HEK293T (cell line): ENCODE data around the gene NFIA.
A peak's percentile ranks its signal among the peaks of the same experiment; 100 is the strongest.

Experiments
- CTCF ChIA-PET: fragments of 350-600 bp; formaldehyde crosslinking; extraction: SDS; loops from one replicate; lab custom pipeline; 2021; ENCODE audit warnings: antibody characterized with exemption, inconsistent platforms; lab: Yijun Ruan, JAX
- POLR2A ChIA-PET: fragments of 350-600 bp; formaldehyde crosslinking; extraction: SDS; loops from one replicate; lab custom pipeline; 2020; ENCODE audit warnings: antibody characterized with exemption, inconsistent platforms; lab: Yijun Ruan, JAX
- DNase-seq: peaks from one replicate; pipeline ENCODE4 v3.0.0; 2012; ENCODE audit warnings: mixed read lengths; ENCODE audit errors: extremely low spot score
- ARNT ChIP-seq: fragments of 450-650 bp; IDR thresholded peaks from 2 replicates; pipeline ENCODE4 v1.6.1; 2017; ENCODE audit warnings: mild to moderate bottlenecking
- BHLHE40 ChIP-seq: fragments of 450-650 bp; IDR thresholded peaks from 2 replicates; pipeline ENCODE4 v1.6.1; 2016; ENCODE audit warnings: mild to moderate bottlenecking, moderate library complexity, borderline replicate concordance
- CTBP1 ChIP-seq: fragments of 450-650 bp; IDR thresholded peaks from 2 replicates; pipeline ENCODE4 v1.6.1; 2016; ENCODE audit warnings: borderline replicate concordance
- ELF4 ChIP-seq: fragments of 450-650 bp; IDR thresholded peaks from 2 replicates; pipeline ENCODE4 v1.6.1; 2017; ENCODE audit warnings: antibody characterized with exemption
- FOXA1 ChIP-seq: fragments of 450-650 bp; IDR thresholded peaks from 2 replicates; pipeline ENCODE4 v1.6.1; 2016; ENCODE audit warnings: mild to moderate bottlenecking
- FOXK2 ChIP-seq: fragments of 450-650 bp; IDR thresholded peaks from 2 replicates; pipeline ENCODE4 v1.6.1; 2016; ENCODE audit warnings: mild to moderate bottlenecking
- FOXM1 ChIP-seq: fragments of 450-650 bp; IDR thresholded peaks from 2 replicates; pipeline ENCODE4 v1.6.1; 2017; ENCODE audit warnings: mild to moderate bottlenecking, borderline replicate concordance
- HDGF ChIP-seq: fragments of 450-650 bp; IDR thresholded peaks from 2 replicates; pipeline ENCODE4 v1.6.1; 2017; ENCODE audit warnings: antibody characterized with exemption, borderline replicate concordance
- L3MBTL2 ChIP-seq: fragments of 450-650 bp; conservative IDR thresholded peaks from 2 replicates; pipeline ENCODE4 v1.6.1; 2016; ENCODE audit warnings: mild to moderate bottlenecking
- LEF1 ChIP-seq: fragments of 450-650 bp; IDR thresholded peaks from 2 replicates; pipeline ENCODE4 v1.6.1; 2017; ENCODE audit warnings: mild to moderate bottlenecking, borderline replicate concordance
- NFRKB ChIP-seq: fragments of 450-650 bp; IDR thresholded peaks from 2 replicates; pipeline ENCODE4 v1.6.1; 2016; ENCODE audit warnings: mild to moderate bottlenecking, moderate library complexity
- SP1 ChIP-seq: fragments of 450-650 bp; IDR thresholded peaks from 2 replicates; pipeline ENCODE4 v1.6.1; 2017
- SUZ12 ChIP-seq: fragments of 450-650 bp; IDR thresholded peaks from 2 replicates; pipeline ENCODE4 v1.6.1; 2016; ENCODE audit warnings: mild to moderate bottlenecking
- TARDBP ChIP-seq: fragments of 450-650 bp; IDR thresholded peaks from 2 replicates; pipeline ENCODE4 v1.6.1; 2016
- ZNF384 ChIP-seq: fragments of 450-650 bp; IDR thresholded peaks from 2 replicates; pipeline ENCODE4 v1.6.1; 2016
- TF ChIP-seq, protein P1 (sequence below): fragments of 450-650 bp; IDR thresholded peaks from 2 replicates; pipeline ENCODE4 v1.6.1; 2016

Gene NFIA

DNA sequence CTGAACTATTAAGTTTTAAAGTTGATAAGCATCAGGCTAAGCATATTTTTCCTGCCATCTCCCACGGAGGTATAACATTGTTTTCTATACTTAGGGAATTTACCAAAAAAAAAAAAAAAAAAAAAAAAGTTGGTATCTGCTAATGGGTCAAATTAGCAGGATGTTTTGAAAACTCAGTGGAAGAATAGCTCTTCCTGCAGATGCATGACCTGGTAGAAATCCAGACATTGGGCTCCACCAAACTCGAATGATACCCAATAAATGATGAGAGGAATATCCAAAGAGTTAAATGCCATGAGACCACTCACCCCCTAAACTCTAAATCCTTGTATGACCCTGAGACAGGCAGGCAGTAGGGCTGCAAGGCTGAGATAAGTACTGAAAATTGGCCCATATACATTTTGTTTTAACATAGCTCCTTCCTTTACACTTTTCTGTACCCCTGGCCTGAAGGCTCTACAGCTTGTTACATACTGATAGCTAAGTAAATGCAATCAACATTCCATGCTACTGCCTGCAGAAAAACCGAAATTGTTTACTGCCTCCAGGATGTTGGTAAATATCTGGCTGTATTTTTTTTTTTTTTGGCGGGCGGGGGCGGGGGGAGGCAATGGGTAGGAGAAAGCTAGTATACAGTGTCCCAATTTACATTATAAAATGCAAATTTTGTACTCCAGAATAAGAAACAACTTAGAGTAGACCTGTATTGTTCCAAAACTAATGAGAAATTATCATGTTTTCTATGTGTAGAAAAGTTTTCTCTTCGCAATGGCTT is 57.6 kb downstream of the NFIA start:
- CTCF ChIA-PET, result interaction anchor here (0.6 to 1.1 kb wide), 2 partner anchors 9 to 15 kb away, joined by 3 to 4 read pairs; no protein-coding TSS in a partner anchor
- TF ChIP-seq ZNF384 (peak; percentile 34; the same call in 1 of the 2 replicates), FOXM1 (no peak)
- POLR2A ChIA-PET, result interaction anchor here (1.5 kb wide), 1 partner anchor 14 kb away, joined by 4 read pairs; no protein-coding TSS in a partner anchor
- DNase-seq, result no peak

DNA sequence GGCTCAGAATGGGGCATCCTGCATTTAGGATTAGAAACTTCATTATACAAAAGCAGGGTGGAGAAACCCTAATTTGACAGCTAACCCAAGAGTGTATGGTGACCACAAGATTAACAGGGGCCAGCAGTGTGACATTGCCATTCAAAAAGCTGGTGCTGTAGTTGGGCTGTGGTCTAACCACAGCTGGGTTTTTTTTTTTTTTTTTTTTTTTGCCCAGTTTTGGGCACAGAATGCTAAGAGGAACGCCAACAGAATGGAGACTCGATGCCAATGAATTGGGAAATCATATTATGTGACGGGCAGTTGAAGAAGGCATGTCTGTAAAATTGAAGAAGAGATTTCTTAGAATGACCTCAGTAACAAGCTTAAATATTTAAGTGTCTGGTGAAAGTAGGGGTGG is 58.4 kb downstream of the NFIA start:
- POLR2A ChIA-PET, result interaction anchor here (1.0 to 1.2 kb wide), 2 partner anchors 9 to 20 kb away, joined by 4 to 5 read pairs; no protein-coding TSS in a partner anchor
- CTCF ChIA-PET, result interaction anchor here (0.7 to 1.1 kb wide), 2 partner anchors 16 to 17 kb away, joined by 3 to 4 read pairs; no protein-coding TSS in a partner anchor
- no peak for TF ChIP-seq SP1
- TF ChIP-seq LEF1, result no peak
- 0 out of 2 replicates have a peak, but pooled peaks have one; percentile 36 for TF ChIP-seq ZNF384
- no peak for DNase-seq

DNA sequence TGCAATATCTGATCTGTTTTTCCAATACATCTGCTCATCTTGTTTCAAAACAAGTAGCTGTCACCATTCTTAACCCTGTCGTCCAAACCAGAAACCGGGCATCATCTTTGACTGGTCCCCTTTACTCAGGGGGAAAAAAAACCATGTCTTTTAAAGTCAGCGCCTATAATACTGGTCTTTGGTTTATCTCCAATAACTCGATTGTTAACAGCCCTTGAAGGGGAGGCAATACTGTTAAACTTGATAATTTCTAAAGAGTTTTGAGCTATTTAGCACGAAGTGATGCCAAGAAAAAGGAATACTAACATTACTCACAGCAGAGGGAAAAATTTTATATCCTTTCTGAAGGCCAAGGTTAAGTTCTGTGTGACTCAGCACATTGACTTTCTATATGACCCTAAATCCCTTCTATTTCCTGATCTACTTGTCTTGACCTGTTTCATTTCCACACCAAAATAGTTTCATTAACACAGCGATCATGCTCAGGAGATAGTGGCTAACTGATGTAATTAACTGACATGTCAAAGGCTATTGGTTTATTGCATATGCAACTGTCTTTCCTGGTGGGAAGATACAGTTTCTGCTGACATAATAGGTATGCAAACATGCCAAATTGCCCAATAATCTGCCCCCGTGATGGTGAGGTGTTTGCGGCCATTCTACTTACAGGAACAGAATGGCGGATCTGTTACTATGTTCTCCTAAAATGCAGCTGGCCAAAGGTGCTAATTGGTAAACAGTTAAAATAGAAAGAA is 59.1 kb downstream of the NFIA start:
- ChIA-PET CTCF (interaction anchor here (0.7 kb wide), 1 partner anchor 18 kb away, joined by 3 read pairs; no protein-coding TSS in a partner anchor), POLR2A (interaction anchor here (1.0 to 1.3 kb wide), 3 partner anchors 10 to 63 kb away, joined by 3 to 5 read pairs (median 4); no protein-coding TSS in a partner anchor)
- TF ChIP-seq, protein P1, sequence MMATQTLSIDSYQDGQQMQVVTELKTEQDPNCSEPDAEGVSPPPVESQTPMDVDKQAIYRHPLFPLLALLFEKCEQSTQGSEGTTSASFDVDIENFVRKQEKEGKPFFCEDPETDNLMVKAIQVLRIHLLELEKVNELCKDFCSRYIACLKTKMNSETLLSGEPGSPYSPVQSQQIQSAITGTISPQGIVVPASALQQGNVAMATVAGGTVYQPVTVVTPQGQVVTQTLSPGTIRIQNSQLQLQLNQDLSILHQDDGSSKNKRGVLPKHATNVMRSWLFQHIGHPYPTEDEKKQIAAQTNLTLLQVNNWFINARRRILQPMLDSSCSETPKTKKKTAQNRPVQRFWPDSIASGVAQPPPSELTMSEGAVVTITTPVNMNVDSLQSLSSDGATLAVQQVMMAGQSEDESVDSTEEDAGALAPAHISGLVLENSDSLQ, result peak; percentile 37; the same call in 1 of the 2 replicates
- TF ChIP-seq CTBP1, result peak; percentile 47; the same call in 1 of the 2 replicates
- TF ChIP-seq SP1, result no peak
- no peak for DNase-seq

DNA sequence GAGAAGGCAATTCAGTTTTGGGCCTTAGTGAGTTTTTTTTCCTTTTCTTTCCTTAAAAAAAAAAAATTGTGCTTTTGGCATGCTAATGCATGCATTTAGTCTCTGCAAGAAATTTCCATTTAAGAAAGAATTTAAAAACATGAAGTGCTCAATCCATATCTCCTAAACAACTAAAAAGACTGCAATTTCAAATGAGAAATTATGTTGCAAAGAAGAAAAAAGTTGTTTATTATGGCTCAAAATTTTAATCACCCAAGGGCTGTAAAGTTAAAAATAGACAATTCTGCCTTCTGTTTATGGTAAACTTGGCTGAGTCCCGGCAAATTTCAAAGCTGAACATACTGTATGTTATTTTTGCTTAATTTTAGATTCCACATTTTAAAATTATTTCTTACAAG is 59.7 kb downstream of the NFIA start:
- CTCF ChIA-PET, result no interaction called here
- DNase-seq, result no peak
- POLR2A ChIA-PET, result interaction anchor here (1.0 to 1.3 kb wide), 2 partner anchors 22 to 64 kb away, joined by 3 to 4 read pairs; no protein-coding TSS in a partner anchor
- TF ChIP-seq BHLHE40 (no peak), LEF1 (no peak), FOXA1 (no peak), NFRKB (no peak), CTBP1 (no peak), ARNT (no peak), SP1 (no peak), TARDBP (no peak), L3MBTL2 (no peak), HDGF (no peak), FOXK2 (no peak), SUZ12 (no peak), ZNF384 (no peak), FOXM1 (no peak), ELF4 (no peak)
- TF ChIP-seq, protein P1, result no peak

DNA sequence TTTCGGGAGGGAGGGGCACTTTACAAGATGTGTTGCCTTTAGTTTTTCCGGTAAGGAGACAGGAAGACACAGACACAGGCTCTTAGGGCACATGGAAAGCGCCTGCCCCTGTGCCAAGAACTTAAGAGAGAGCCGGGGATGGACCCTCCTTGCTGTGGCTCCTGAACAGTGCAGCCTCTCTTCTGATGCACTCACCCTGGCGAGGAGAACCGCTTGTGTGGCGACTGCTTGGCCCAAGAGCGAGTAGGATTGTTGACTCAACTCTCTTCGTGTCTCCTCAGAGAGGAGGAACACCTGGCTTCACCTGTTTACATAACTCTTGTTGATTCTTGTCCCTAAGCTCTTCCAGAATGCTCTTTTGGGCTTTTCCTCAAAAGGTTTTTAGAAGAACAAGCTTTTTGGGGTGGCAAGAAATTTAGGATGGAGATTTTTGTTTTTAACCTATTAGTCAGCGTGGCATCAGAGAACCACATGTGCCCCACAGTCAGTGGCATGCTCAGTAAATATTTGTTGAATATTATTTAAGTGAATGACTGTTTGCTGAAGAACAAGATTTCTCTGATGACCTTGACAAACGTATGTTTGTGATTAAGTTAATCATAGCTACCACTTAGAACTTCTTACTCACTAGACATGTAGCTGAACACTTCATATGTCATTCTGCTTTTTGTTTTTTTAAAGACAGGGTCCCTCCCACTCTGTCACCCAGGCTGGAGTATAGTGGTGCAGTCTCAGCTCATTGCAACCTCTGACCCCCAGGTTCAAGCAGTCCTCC is 60.6 kb downstream of the NFIA start:
- TF ChIP-seq TARDBP (no peak), FOXA1 (no peak), SUZ12 (no peak)
- POLR2A ChIA-PET, result no interaction called here
- DNase-seq, result no peak
- CTCF ChIA-PET, result no interaction called here

DNA sequence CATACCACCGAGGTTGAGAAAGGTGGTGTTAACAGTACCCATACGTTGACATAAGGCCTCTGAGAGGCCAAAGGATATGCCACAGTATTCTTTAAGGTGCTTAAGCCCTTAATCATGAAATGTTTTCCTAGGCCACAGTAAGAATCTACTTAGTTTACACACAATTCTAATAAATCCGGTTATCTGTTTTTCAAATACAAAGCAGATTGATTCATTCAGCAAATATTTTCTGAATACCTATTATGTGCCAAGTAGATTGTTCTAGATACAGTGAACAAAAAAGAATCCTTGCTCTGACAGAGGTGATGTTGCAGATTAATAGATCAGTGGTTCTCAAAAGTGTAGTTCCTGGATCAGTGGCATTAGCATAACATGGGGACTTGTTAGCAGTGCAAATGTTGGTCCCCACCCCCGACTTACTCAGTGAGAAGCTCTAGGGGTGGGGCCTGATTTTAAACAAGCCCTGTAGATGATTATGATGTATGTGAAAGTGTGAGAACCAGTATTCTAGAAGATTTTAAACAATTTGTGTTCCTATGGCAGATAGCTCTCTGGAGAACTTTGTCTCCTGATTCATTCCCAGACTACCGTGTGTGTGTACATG is 61.6 kb downstream of the NFIA start:
- TF ChIP-seq FOXM1, result no peak
- TF ChIP-seq BHLHE40, result no peak
- TF ChIP-seq SUZ12, result no peak
- TF ChIP-seq L3MBTL2, result no peak
- TF ChIP-seq ARNT, result no peak
- no peak for TF ChIP-seq LEF1
- no peak for TF ChIP-seq SP1
- TF ChIP-seq NFRKB, result no peak
- TF ChIP-seq HDGF, result no peak
- no peak for TF ChIP-seq FOXA1
- no peak for TF ChIP-seq ELF4
- TF ChIP-seq FOXK2, result no peak
- TF ChIP-seq CTBP1, result no peak
- TF ChIP-seq ZNF384, result no peak
- CTCF ChIA-PET, result no interaction called here
- DNase-seq, result no peak
- POLR2A ChIA-PET, result no interaction called here
